ENCODE data around the gene SPN.
A peak's percentile ranks its signal among the peaks of the same experiment; 100 is the strongest.
"Not testable (repeated sequence)": the region's sequence is repeated elsewhere in the genome, so short reads cannot be mapped to it uniquely, and the experiment has no call there.

GRCh38 chr16:29613307-29614057 is 49.6 kb upstream of the SPN start:
- not testable (repeated sequence) for TF ChIP-seq CTCF (IDR thresholded peaks at IDR 0.05; ENCODE audit: insufficient read depth, low read length); SPI1 (IDR thresholded peaks at IDR 0.05; ENCODE audit: borderline replicate concordance, low read depth); GABPA (IDR thresholded peaks at IDR 0.05; ENCODE audit: low read depth)
- TF ChIP-seq POLR2AphosphoS5 (IDR thresholded peaks at IDR 0.05; ENCODE audit: low read depth): peak; percentile 95
- peak; percentile 40 for TF ChIP-seq REST (IDR thresholded peaks at IDR 0.05; ENCODE audit: insufficient replicate concordance, low read depth)
